NCI-H345 treated with DMSO at 0.1 percent for 48 hours (cell line): ENCODE data around the gene PILRA.
"Not testable (repeated sequence)": the region's sequence is repeated elsewhere in the genome, so short reads cannot be mapped to it uniquely, and the experiment has no call there.

Experiments
- DNase-seq: peaks from one replicate; lab custom pipeline; 2025; ENCODE audit not compliant: unreplicated experiment; lab: John Stamatoyannopoulos, UW

Gene PILRA

GRCh38 chr7:100378114-100378755, 4.9 kb downstream of the PILRA start:
- DNase-seq = no peak

- no peak for DNase-seq
These were observed 6.9 kb downstream of the PILRA start for GRCh38 chr7:100380196-100380595.

- DNase-seq = not testable (repeated sequence)
These were observed 8.4 kb downstream of the PILRA start for GRCh38 chr7:100381531-100382233.

GRCh38 chr7:100382234-100382853, 9.1 kb downstream of the PILRA start:
- not testable (repeated sequence) for DNase-seq

GRCh38 chr7:100384628-100385294, 11.5 kb downstream of the PILRA start:
- DNase-seq = no peak

- DNase-seq = no peak
These were observed 13.7 kb downstream of the PILRA start for GRCh38 chr7:100386940-100387339.

- no peak for DNase-seq
These were observed 14.4 kb downstream of the PILRA start for GRCh38 chr7:100387695-100388094.

- no peak for DNase-seq
These were observed 16.3 kb downstream of the PILRA start for GRCh38 chr7:100389437-100390088.

- DNase-seq = no peak
These were observed 17.2 kb downstream of the PILRA start for GRCh38 chr7:100390286-100391009.

- DNase-seq = no peak
These were observed 20.1 kb downstream of the PILRA start for GRCh38 chr7:100393233-100393905.

- no peak for DNase-seq
These were observed 20.8 kb downstream of the PILRA start for GRCh38 chr7:100394077-100394476.

GRCh38 chr7:100396421-100396982, 23.2 kb downstream of the PILRA start:
- no peak for DNase-seq

- no peak for DNase-seq
These were observed 24.2 kb downstream of the PILRA start for GRCh38 chr7:100397315-100398081.

- no peak for DNase-seq
These were observed 25.0 kb downstream of the PILRA start for GRCh38 chr7:100398239-100398638.

GRCh38 chr7:100400041-100400440, 26.8 kb downstream of the PILRA start:
- no peak for DNase-seq

GRCh38 chr7:100400656-100401055, 27.4 kb downstream of the PILRA start:
- DNase-seq = no peak

GRCh38 chr7:100401811-100402210, 28.5 kb downstream of the PILRA start:
- DNase-seq = no peak

- no peak for DNase-seq
These were observed 29.0 kb downstream of the PILRA start for GRCh38 chr7:100402241-100402640.

- no peak for DNase-seq
These were observed 33.5 kb downstream of the PILRA start for GRCh38 chr7:100406767-100407166.
